K562 (cell line): ENCODE data around the gene PLAC1. TPM values are rescaled to one million over a fixed set of nuclear protein-coding genes. Genes with fewer than 3 reads are reported as not detected.

Experiments used
- ATAC-seq: fragments of 200-7000 bp; cut with Tn5 transposase; 3 replicates; pipeline ENCODE4 v1.9.1; 2020; ENCODE audit warnings: moderate library complexity
- BruUV-seq: library from RNA; stranded (reverse); fragments of 400-500 nt; replicated peaks from 2 replicates; lab custom pipeline; 2021; lab: Mats Ljungman, UMichigan
- CTCF ChIA-PET: fragments of 300-600 bp; formaldehyde crosslinking; extraction: SDS; loops from one replicate; lab custom pipeline; 2021; ENCODE audit warnings: low intra/inter-chr PET ratio; lab: Yijun Ruan, JAX
- POLR2A ChIA-PET: fragments of 300-600, 350-650 bp; sonication (Branson Sonifier 250); formaldehyde crosslinking; extraction: SDS; loops from one replicate; lab custom pipeline; 2021; ENCODE audit warnings: antibody characterized with exemption, inconsistent platforms; lab: Yijun Ruan, JAX
- DNase-seq, 4 experiments: peaks; one replicate each; pipeline versions ENCODE4 v3.0.0 to v3.0.0-alpha.2; 2011 to 2018; ENCODE audit warnings: low spot score in 3 of 4, mixed read lengths in 3 of 4; ENCODE audit errors: extremely low read depth in 1 of 4
- FAIRE-seq: peaks from 2 replicates; lab custom pipeline; 2011; peaks lifted over from hg19 to GRCh38; lab: Jason Lieb, UNC
- H2AFZ ChIP-seq: 2 replicates; pipeline ENCODE4 v1.6.0; 2011; ENCODE audit warnings: low read depth, low read length, control low read depth, inconsistent platforms
- H3K27ac ChIP-seq: fragments of 200-600 bp; 3 replicates; pipeline ENCODE4 v1.8.0; 2011; ENCODE audit warnings: low read depth, mild to moderate bottlenecking, control low read depth, inconsistent platforms, low read length, moderate library complexity, mixed read lengths; ENCODE audit errors: extremely low read depth
- H3K27me3 ChIP-seq, 2 experiments: fragments of 300-600 bp in 1 of 2; 2 replicates in 1 of 2; 3 replicates in 1 of 2; pipeline versions ENCODE4 v1.6.0 to v1.8.0; 2011; ENCODE audit warnings: inconsistent platforms in 2 of 2, low read length in 2 of 2, mild to moderate bottlenecking in 1 of 2, mixed read lengths in 1 of 2, moderate library complexity in 1 of 2; ENCODE audit not compliant: control insufficient read depth in 2 of 2, insufficient read depth in 2 of 2
- H3K36me3 ChIP-seq: fragments of 300-600 bp; 3 replicates; pipeline ENCODE4 v1.8.0; 2011; ENCODE audit warnings: mild to moderate bottlenecking, low read length, inconsistent platforms; ENCODE audit not compliant: control insufficient read depth, insufficient read depth
- H3K4me1 ChIP-seq, 2 experiments: fragments of 200-600 bp in 1 of 2; replicated peaks in 1 of 2; 2 replicates in 1 of 2; 3 replicates in 1 of 2; pipeline versions ENCODE4 v1.5.1 to v1.8.0; 2011; ENCODE audit warnings: inconsistent platforms in 2 of 2, low read length in 2 of 2, mild to moderate bottlenecking in 1 of 2, mixed read lengths in 1 of 2, moderate library complexity in 1 of 2; ENCODE audit not compliant: control insufficient read depth in 2 of 2, insufficient read depth in 2 of 2
- H3K4me2 ChIP-seq: 2 replicates; pipeline ENCODE4 v1.6.1; 2011; ENCODE audit warnings: low read length, control low read depth, inconsistent platforms, mixed read lengths; ENCODE audit not compliant: insufficient read depth
- H3K4me3 ChIP-seq: fragments of 200-600 bp; sonication (generic), shearing (Covaris generic); 2 replicates; pipeline ENCODE4 v1.5.1; 2016; ENCODE audit warnings: control low read depth, inconsistent platforms
- H3K79me2 ChIP-seq: fragments of 200-600 bp; 3 replicates; pipeline ENCODE4 v1.8.0; 2011; ENCODE audit warnings: low read length, inconsistent platforms; ENCODE audit not compliant: control insufficient read depth, insufficient read depth
- H3K9ac ChIP-seq, 2 experiments: 2 replicates each; pipeline versions ENCODE4 v1.6.0 to v1.6.1; 2011; ENCODE audit warnings: low read depth in 2 of 2, low read length in 2 of 2, control low read depth in 1 of 2, inconsistent platforms in 1 of 2, mild to moderate bottlenecking in 1 of 2, mixed read lengths in 1 of 2; ENCODE audit not compliant: insufficient read depth in 1 of 2
- H3K9me1 ChIP-seq: one replicate; pipeline ENCODE4 v1.6.0; 2011; ENCODE audit warnings: inconsistent platforms, mild to moderate bottlenecking, low read length, moderate library complexity; ENCODE audit not compliant: control insufficient read depth, insufficient read depth
- H3K9me3 ChIP-seq: replicated peaks from 2 replicates; pipeline ENCODE4 v1.5.1; 2011; ENCODE audit warnings: low read depth, low read length, inconsistent platforms; ENCODE audit not compliant: control insufficient read depth, insufficient read depth
- H4K20me1 ChIP-seq: replicated peaks from 2 replicates; pipeline ENCODE4 v1.6.1; 2011; ENCODE audit warnings: low read length, inconsistent platforms, mixed read lengths; ENCODE audit not compliant: control insufficient read depth, insufficient read depth
- CBFA2T2 ChIP-seq: fragments of 450-650 bp; conservative IDR thresholded peaks from 2 replicates; pipeline ENCODE4 v1.6.1; 2017; ENCODE audit warnings: mild to moderate bottlenecking
- DEAF1 ChIP-seq: fragments of 450-650 bp; formaldehyde crosslinking; IDR thresholded peaks from 2 replicates; pipeline ENCODE4 v1.4.0; 2020; ENCODE audit warnings: mild to moderate bottlenecking, moderate library complexity
- GATA2 ChIP-seq: sonication (generic); formaldehyde crosslinking; IDR thresholded peaks from 2 replicates; pipeline ENCODE4 v1.4.0; 2020; ENCODE audit warnings: mild to moderate bottlenecking, missing genetic modification reagents
- MNT ChIP-seq, 2 experiments: fragments of 450-650 bp; conservative IDR thresholded peaks; 2 replicates each; pipeline ENCODE4 v1.6.1; 2017; ENCODE audit warnings: mild to moderate bottlenecking in 2 of 2, moderate library complexity in 2 of 2
- MXI1 ChIP-seq: IDR thresholded peaks from 2 replicates; pipeline ENCODE4 v1.6.1; 2011; ENCODE audit warnings: low read depth, mild to moderate bottlenecking, improper control_type of control experiment, low read length
- POU5F1 ChIP-seq: fragments of 150-350 bp; IDR thresholded peaks from 2 replicates; pipeline ENCODE4 v1.6.1; 2014; ENCODE audit warnings: borderline replicate concordance, low read length, low read depth, mild to moderate bottlenecking; ENCODE audit not compliant: partially characterized antibody
- SETDB1 ChIP-seq: IDR thresholded peaks from one replicate; pipeline ENCODE4 v1.6.1; 2012; ENCODE audit warnings: low read length, control low read depth, inconsistent platforms
- TCF7 ChIP-seq: sonication (generic); IDR thresholded peaks from 2 replicates; pipeline ENCODE4 v1.6.1; 2016; ENCODE audit warnings: antibody characterized with exemption, borderline replicate concordance
- U2AF1 ChIP-seq: fragments of 200-400 bp; formaldehyde crosslinking; optimal IDR thresholded peaks from 2 replicates; pipeline ENCODE3; 2017; ENCODE audit warnings: mild to moderate bottlenecking, low read depth, low read length, moderate library complexity
- ZBTB7A ChIP-seq: IDR thresholded peaks from 2 replicates; pipeline ENCODE4 v1.6.1; 2011; ENCODE audit warnings: low read depth, mild to moderate bottlenecking, low read length, moderate library complexity, borderline replicate concordance; ENCODE audit not compliant: control insufficient read depth
- ZC3H4 ChIP-seq: sonication (generic); formaldehyde crosslinking; IDR thresholded peaks from 2 replicates; pipeline ENCODE4 v1.9.0; 2021; ENCODE audit warnings: missing genetic modification reagents, borderline replicate concordance
- ZNF316 ChIP-seq: fragments of 450-650 bp; IDR thresholded peaks from 2 replicates; pipeline ENCODE4 v1.6.1; 2016
- ZNF561 ChIP-seq: fragments of 450-650 bp; formaldehyde crosslinking; conservative IDR thresholded peaks from 2 replicates; pipeline ENCODE4 v1.4.0; 2020; ENCODE audit warnings: mild to moderate bottlenecking, moderate library complexity
- ZNF707 ChIP-seq: fragments of 250-450 bp; sonication (Bioruptor Pico); conservative IDR thresholded peaks from 2 replicates; pipeline ENCODE4 v1.8.0; 2022; ENCODE audit warnings: inconsistent platforms, mild to moderate bottlenecking, moderate library complexity
- WGBS: fragments of 100-300 bp; shearing (Covaris generic); methylation state at CpG from one replicate; pipeline ENCODE4 v1.1.6; 2016; ENCODE audit warnings: low coverage, mixed read lengths; ENCODE audit not compliant: insufficient coverage; ENCODE audit errors: missing lambda C conversion rate; 5-methylcytosine and 5-hydroxymethylcytosine counted together
- in situ Hi-C: fragments of 300-500 bp; cut with MboI; formaldehyde crosslinking; loops from 4 replicates; pipeline ENCODE4 v1.15.0; 2018; ENCODE audit warnings: inconsistent platforms, mixed read lengths
- intact Hi-C: fragments of 100-400 bp; cut with micrococcal nuclease; formaldehyde crosslinking; loops from 2 replicates; pipeline ENCODE4 v1.14.2; 2022
- polyA plus RNA-seq, 8 experiments: library from polyadenylated mRNA; depleted of rRNA in 4 of 8; stranded (reverse) in 5 of 8; unstranded in 3 of 8; fragments of >200 nt; fragmentation: Nextera tagmentation in 2 of 8; fragmentation: Illumina TruSeq in 1 of 8; extraction: Ambion mirVana in 2 of 8; extraction: Trizol in 1 of 8; gene quantifications; 2 replicates each; pipeline versions ENCODE4 v1.2.1 to v1.2.3, GENCODE V29; 2011 to 2014; ENCODE audit warnings: inconsistent platforms in 1 of 8, missing spikeins in 1 of 8
- total RNA-seq, 7 experiments: library from RNA; depleted of rRNA in 6 of 7; stranded (reverse); fragments of >200 nt in 6 of 7; fragmentation: Illumina TruSeq in 2 of 7; extraction: Trizol in 2 of 7; gene quantifications; 2 replicates each; pipeline versions ENCODE4 v1.2.1 to v1.2.3, GENCODE V29; 2011 to 2021; ENCODE audit warnings: low replicate concordance in 1 of 7
- TF ChIP-seq, protein P1 (sequence below), 2 experiments: fragments of 450-650 bp in 1 of 2; sonication (generic) in 1 of 2; formaldehyde crosslinking in 1 of 2; IDR thresholded peaks in 1 of 2; conservative IDR thresholded peaks in 1 of 2; 2 replicates each; pipeline versions ENCODE4 v1.6.1 to v1.8.1; 2016 to 2023; ENCODE audit warnings: mild to moderate bottlenecking in 2 of 2, moderate library complexity in 2 of 2, inconsistent platforms in 1 of 2, missing genetic modification reagents in 1 of 2
- TF ChIP-seq, protein P2 (sequence below): fragments of 250-450 bp; sonication (Bioruptor Pico); IDR thresholded peaks from 2 replicates; pipeline ENCODE4 v1.5.0; 2021

Gene PLAC1
- total and polyA plus RNA-seq, 9 of the 15 experiments (the other 6 are each of a cell fraction or from before 2014, with no cell fraction given): 0.82 to 9.1 (median 1.7) TPM

GRCh38 chrX:134562002-134562401 lies 96.3 kb downstream of the PLAC1 start:
- BruUV-seq: no TSS peak
- Histone ChIP-seq H3K4me3 (no peak overlapping the region), H3K9me1 (no peaks in the 10 kb centered on the region), H3K27me3 (no peaks in the 10 kb centered on the region), H3K27ac (no peak overlapping the region), H3K79me2 (no peaks in the 10 kb centered on the region), H3K36me3 (no peaks in the 10 kb centered on the region), H3K4me1 (peaks cover 0 to 6% of the 10 kb centered on the region in 2 experiments; a peak in 2 of 5 replicates), H4K20me1 (no peaks in the 10 kb centered on the region), H3K9me3 (no peaks in the 10 kb centered on the region), H2AFZ (no peak overlapping the region), H3K4me2 (no peak overlapping the region), H3K9ac (no peak overlapping the region)
- no peak for FAIRE-seq
- intact Hi-C loops: no loop called here
- ATAC-seq: 0 out of 3 replicates have a peak, but pooled peaks have one; percentile 25
- POLR2A ChIA-PET: no interaction called here
- in situ Hi-C loops: no loop called here
- CTCF ChIA-PET: interaction anchor here (0.7 kb wide), 1 partner anchor 39 kb away, joined by 3 read pairs; no protein-coding TSS in a partner anchor
- whole genome bisulfite sequencing: 0% methylated on average over 2 of the region's 2 CpGs
- DNase-seq: peak in 1 of 4 experiments; percentile 19
- TF ChIP-seq MNT (conservative IDR thresholded peaks at IDR 0.05): no peak
- TF ChIP-seq DEAF1: no peak
- TF ChIP-seq SETDB1: no peak
- no peak for TF ChIP-seq TCF7
- no peak for TF ChIP-seq U2AF1
- TF ChIP-seq ZNF707: no peak
- no peak for TF ChIP-seq MXI1
- no peak for TF ChIP-seq ZBTB7A
- no peak for TF ChIP-seq GATA2 (CRISPR knock-in tag)
- TF ChIP-seq ZNF316: peak; percentile 60; the same call in 1 of the 2 replicates
- TF ChIP-seq POU5F1: no peak
- no peak for TF ChIP-seq ZNF561 (CRISPR knock-in tag)
- no peak for TF ChIP-seq CBFA2T2
- TF ChIP-seq ZC3H4 (CRISPR knock-in tag): no peak
- TF ChIP-seq, protein P1, sequence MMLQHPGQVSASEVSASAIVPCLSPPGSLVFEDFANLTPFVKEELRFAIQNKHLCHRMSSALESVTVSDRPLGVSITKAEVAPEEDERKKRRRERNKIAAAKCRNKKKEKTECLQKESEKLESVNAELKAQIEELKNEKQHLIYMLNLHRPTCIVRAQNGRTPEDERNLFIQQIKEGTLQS (IDR thresholded peaks at IDR 0.05): peak; percentile 61; the same call in 1 of the 2 replicates
- TF ChIP-seq, protein P1 (CRISPR knock-in tag; conservative IDR thresholded peaks at IDR 0.05): no peak
- TF ChIP-seq, protein P2, sequence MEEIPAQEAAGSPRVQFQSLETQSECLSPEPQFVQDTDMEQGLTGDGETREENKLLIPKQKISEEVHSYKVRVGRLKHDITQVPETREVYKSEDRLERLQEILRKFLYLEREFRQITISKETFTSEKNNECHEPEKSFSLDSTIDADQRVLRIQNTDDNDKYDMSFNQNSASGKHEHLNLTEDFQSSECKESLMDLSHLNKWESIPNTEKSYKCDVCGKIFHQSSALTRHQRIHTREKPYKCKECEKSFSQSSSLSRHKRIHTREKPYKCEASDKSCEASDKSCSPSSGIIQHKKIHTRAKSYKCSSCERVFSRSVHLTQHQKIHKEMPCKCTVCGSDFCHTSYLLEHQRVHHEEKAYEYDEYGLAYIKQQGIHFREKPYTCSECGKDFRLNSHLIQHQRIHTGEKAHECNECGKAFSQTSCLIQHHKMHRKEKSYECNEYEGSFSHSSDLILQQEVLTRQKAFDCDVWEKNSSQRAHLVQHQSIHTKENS (CRISPR knock-in tag): no peak
